Activated T-helper 1 cell treated with anti-CD3 and anti-CD28 coated beads, Interleukin-2, amount 50 U/mL, for 16 hours (primary cell): Measurements from ENCODE around the gene ARL6IP1.
A peak's percentile ranks its signal among the peaks of the same experiment; 100 is the strongest.
"Not testable (repeated sequence)": the region's sequence is repeated elsewhere in the genome, so short reads cannot be mapped to it uniquely, and the experiment has no call there.

ENCODE experiments used
- DNase-seq, 2 donors: peaks; one replicate each; pipeline ENCODE4 v3.0.0-alpha.2; 2020; ENCODE audit warnings: low read depth in 1 of 2, low spot score in 1 of 2

Gene ARL6IP1

GRCh38 chr16:18800293-18800692, 1.1 kb downstream of the ARL6IP1 start:
- DNase-seq: no peak

DNA sequence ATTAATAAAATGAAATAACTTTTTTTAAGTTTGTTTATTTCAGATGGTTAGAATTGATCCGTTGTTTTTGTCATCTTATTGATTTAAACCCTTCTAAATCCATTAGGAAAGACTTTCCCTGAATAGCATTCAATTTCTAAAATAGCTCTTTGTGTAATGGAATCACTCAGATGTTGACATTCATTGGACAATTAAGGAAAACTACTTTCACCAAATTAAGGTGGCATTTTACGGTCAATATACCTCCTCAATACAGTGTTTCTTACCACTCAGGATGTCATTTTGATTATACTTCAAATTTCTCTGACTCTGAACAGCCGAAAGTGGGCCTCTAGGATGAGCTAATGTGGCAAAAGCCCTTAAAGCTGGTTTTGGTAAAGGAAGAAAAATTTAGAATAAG, 1.8 kb downstream of the ARL6IP1 start:
- no peak for DNase-seq

DNA sequence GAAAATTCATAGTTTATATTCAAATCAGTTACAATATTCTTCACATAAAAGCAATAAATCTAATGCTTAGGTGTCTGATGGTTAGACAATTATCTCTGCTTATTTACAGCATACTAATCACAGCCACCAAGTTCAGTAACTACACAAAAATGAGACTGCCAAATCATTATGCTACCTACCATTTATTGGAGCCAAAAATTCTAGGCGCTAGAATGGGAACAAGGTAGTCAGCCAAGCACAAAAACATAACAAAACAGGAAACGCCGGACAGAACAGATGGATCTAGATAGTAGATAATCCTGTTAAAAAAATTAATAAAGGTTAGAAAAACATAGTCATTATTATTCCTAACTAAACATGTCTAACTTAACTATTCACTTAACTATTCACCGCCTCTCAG, 3.6 kb downstream of the ARL6IP1 start:
- DNase-seq: no peak

- no peak for DNase-seq
Observed at GRCh38 chr16:18796377-18796776, 5.0 kb downstream of the ARL6IP1 start.

DNA sequence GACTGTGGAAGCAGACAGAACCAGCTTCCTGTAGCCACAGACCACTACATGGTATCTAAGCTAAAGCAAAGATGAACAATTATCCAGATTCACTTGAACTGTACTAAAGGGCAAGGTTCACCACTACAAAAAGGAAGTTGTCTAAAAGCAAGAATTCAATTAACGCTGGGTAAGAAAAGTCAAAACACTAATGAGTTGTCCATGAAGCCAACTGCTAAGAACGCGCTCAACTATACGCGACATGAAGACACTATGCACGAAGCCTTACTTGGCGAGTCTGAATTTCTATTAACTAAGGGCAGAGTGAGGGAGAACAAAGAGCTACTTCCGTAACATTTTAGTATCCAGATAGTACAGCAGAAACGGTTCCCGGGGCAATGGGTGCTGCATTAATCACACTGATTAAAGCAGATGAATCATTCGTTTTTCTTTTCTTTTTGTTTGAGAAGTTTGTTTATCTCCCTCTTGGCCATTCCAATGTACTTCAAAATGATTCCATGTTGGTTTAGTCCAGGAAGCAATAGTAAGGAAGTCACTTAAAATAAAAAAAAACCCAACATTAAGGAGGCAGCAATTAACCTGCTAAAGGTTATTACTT, 8.4 kb downstream of the ARL6IP1 start:
- DNase-seq: no peak

DNA sequence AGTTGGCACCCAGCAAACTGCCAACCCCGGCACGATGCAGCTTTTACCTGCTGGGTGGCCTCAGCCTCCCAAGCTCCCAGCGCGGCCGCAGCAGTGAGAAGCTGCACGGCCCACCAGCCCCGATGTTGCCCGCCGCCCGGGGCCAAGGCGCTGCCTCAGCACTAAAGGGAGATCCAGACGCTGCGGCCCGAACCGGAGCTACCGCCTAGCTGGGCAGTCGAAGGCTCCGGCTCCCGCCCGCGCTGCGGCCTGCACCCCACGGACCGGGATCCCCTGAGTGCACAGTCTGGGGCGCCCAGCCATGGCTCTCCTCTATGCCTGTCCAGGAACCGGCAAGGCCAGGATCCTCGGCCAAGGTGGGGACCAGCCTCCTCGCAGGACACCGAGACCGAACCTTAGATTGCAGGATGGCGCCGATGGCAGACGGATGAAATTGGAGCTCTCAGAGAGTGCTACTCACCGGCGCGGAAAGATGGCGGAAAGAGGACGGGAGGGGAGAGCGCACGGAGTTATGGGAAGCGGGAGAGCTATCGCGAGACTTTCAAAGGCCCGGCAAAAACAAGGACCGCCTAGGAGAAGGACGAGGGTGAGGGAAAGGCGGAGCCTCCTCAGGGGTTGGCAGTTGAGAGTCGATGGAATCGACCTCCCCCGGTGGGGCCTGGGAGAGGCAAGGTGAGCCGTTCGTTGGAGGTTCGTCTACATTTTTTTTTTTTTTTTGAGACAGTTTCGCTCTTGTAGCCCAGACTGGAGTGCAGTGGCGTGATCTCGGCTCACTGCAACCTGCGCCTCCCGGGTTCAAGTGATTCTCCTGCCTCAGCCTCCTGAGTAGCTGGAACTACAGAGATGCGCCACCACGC, 11.3 kb downstream of the ARL6IP1 start, which contains the start of gene RPS15A:
Gene RPS15A, minus strand, starts transcription at position 485 of the 857 bp plus-strand sequence. CDS start 1,221 bp downstream, outside the sequence.
- DNase-seq: peak; percentile 74 to 88

DNA sequence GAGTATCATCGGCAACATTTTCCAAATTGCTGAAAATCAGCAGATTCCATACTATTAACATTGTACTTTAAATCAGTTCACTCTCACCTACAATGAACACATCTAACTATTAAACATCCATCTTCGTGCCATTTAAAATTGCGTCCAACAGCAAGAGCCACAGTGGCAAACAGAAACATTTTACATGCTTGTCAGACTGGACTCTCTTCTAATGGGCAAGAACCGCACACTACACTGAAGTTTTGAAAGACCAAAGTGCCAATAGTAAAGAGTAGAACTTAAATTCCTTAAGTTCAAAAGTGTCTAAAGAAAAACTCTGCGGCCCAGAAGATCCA, 11.9 kb downstream of the ARL6IP1 start:
- DNase-seq: no peak

DNA sequence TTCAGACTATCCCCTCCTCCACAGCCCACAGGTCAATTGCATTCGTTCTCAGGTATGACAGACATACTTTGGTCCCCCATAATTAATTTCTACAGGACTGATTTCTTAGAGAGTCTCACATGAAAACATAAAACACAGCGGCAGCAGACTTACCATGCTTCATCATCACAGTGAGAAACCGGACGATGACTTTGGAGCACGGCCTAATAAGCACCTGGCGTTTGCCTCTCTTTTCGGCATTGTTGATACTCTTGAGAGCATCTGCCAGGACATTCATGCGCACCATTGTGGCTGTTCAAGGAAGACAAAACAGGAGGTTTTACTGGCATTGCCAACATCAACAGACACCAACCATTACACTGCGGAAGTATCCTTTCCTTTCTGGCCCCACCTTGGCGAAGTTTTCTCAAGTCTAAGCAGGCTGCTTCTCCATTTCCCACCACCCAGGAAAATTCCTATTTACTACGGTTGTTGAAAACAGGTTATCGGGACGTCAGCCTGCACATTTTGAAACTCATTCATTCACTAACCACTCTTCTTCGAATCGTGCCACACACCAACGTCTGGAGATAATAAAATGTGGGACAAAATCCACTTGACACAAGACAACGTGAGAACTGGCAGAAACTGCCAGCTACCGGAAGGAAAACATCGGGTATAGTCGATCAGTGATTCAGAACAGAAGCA, 12.4 kb downstream of the ARL6IP1 start:
- no peak for DNase-seq

DNA sequence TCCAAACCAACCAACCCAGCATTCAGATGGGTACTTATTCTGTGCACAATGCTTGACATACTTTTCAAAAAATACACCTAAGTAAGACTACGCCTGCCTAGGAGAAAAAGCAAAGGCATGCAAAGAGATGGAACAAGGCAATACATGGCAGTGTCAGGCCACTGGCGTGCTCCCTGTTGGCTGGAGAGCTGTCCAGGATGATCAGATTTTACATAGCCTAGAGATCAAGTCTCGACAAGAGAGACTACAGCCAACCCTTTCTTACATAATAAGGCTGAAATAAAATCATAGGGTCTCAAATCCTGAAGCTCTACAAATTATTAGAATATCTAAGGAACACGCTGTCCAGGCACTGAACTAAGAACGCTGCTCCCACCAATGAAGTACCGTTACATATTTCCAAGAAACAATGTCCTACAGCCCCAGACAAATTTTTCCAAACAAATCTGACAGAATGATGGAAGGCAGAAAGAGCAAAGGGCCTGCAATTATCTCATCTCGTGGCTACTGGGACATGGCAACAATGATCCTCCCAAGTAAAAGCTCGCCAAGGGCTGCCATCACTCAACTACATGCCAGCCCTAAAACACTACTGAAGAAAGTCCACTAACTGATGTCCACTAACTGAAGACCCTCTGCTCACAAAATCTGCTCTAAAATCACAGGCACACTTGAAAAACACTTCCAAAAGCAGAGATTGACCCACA, 16.3 kb downstream of the ARL6IP1 start:
- DNase-seq: no peak

DNA sequence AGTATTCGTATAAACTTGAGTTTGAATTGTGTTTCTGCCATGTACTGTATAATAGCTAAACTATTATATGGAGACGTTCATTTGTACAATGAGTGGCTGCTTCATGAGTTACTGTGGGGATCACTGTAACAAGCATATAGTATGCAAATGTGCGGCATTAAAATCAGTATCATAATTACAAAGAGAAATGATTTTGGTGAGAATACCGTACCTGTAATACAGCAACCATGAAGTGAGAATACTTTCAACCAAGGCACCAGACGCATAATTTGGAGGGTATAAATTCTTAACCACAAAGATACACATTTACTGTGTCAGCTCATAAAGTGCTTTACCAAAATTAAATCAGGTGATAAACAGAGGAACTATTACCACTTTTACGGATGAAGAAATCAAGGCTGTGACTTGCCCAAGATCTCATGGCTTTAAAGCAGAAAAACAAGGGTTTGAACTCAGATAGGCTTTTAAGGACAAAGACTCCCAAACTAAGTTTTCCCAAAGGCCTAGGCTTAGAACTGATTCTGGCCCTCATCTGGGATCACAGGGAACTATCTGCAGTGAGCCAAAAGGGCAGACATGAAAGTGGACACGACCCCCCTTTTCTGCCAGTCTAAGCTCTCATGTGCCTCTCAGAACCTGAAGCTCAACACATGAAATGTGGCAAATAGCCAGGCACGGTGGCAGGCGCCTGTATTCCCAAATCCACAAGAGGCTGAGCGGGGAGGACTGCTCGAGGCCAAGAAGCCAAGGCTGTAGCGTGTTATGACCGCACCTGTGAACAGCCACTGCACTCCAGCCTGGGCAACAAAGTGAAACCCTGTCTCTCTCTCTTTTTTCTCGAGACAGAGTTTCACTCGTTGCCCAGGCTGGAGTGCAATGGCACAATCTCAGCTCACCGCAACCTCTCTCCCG, 17.7 kb downstream of the ARL6IP1 start:
- no peak for DNase-seq

- no peak for DNase-seq
Observed at GRCh38 chr16:18782697-18783429, 18.5 kb downstream of the ARL6IP1 start.

GRCh38 chr16:18781232-18781631, 20.1 kb downstream of the ARL6IP1 start:
- not testable (repeated sequence) for DNase-seq

DNA sequence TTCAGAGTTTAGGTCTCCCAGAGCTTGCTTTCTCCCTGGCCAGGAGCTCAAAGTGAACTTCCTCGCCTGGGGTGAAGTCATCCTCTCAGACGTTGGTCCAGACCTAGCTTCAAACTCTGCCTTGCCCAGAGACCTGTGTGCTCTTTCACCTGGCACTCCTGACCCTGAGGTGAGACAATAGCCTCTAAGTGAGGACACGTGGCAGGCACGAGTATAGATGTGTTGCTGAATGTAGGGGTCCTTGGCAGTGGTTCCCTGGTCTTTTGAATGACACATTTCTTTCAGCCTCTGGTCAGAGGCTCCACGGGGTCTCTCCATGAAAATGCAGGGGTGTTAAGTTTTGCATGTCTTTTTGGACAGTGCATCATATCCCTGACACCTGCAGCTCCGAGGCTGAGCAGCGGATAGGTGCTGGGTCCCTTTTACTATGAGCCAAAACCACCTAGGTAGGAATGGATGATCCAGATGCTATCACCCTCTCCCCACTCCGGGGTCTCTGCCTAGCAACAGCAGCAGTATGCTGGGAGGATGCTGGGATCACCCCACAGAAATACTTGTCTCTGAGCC, 20.8 kb downstream of the ARL6IP1 start:
- not testable (repeated sequence) for DNase-seq

- not testable (repeated sequence) for DNase-seq
Observed at GRCh38 chr16:18777664-18778063, 23.7 kb downstream of the ARL6IP1 start.

- not testable (repeated sequence) for DNase-seq
Observed at GRCh38 chr16:18776334-18776733, 25.0 kb downstream of the ARL6IP1 start.

DNA sequence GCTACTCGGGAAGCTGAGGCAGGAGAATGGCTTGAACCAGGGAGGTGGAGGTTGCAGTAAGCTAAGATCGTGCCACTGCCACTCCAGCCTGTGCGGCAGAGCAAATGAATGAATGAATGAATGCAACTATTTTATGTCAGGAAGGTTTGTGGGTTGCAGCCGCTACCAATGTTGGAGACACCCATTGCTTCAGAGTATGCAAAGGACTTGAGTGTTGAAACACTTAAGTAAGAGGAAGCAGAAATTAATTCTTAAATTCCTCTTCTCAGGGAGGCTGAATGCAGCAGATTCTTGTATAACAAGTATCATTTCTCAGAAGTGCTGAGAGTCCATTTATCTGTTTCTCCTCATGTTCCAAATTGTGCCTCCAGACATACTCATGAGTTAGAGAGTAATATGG, 26.7 kb downstream of the ARL6IP1 start:
- not testable (repeated sequence) for DNase-seq

GRCh38 chr16:18772171-18772570, 29.2 kb downstream of the ARL6IP1 start:
- not testable (repeated sequence) for DNase-seq

GRCh38 chr16:18770336-18770962, 30.9 kb downstream of the ARL6IP1 start:
- not testable (repeated sequence) for DNase-seq

- DNase-seq: not testable (repeated sequence)
Observed at GRCh38 chr16:18767217-18767616, 34.1 kb downstream of the ARL6IP1 start.
